Endothelial cell of umbilical vein (primary cell): ENCODE data around the gene ALDH7A1. TPM values are rescaled to one million over a fixed set of nuclear protein-coding genes. Genes with fewer than 3 reads are reported as not detected.

Experiments used
- BruUV-seq: library from RNA; stranded (reverse); fragments of 400-500 nt; replicated peaks from 2 replicates; lab custom pipeline; 2021; lab: Mats Ljungman, UMichigan
- CTCF ChIA-PET: fragments of 300-600, 350-600 bp; sonication (Branson Sonifier 250); formaldehyde crosslinking; loops from one replicate; lab custom pipeline; 2021; ENCODE audit warnings: antibody characterized with exemption, inconsistent platforms; lab: Charles Lee
- POLR2A ChIA-PET: fragments of 300-600, 350-600 bp; sonication (Branson Sonifier 250); formaldehyde crosslinking; loops from one replicate; lab custom pipeline; 2021; ENCODE audit warnings: antibody characterized with exemption, inconsistent platforms; lab: Charles Lee
- DNase-seq: peaks from one replicate; pipeline ENCODE4 v3.0.0-alpha.2; 2011; ENCODE audit warnings: low read depth, low spot score
- FAIRE-seq: peaks from 2 replicates; lab custom pipeline; 2011; peaks lifted over from hg19 to GRCh38; lab: Jason Lieb, UNC
- H2AFZ ChIP-seq: 2 replicates; pipeline ENCODE4 v1.6.0; 2012; ENCODE audit warnings: low read depth, low read length, control low read depth, inconsistent platforms
- H3K27ac ChIP-seq: 2 replicates; pipeline ENCODE4 v1.5.1; 2011; ENCODE audit warnings: low read depth, mild to moderate bottlenecking, control low read depth, low read length, moderate library complexity; ENCODE audit not compliant: insufficient read depth
- H3K27me3 ChIP-seq, 2 experiments: 2 replicates each; pipeline versions ENCODE4 v1.6.0 to v1.6.1; 2011; ENCODE audit warnings: low read length in 2 of 2, mixed read lengths in 1 of 2; ENCODE audit not compliant: control insufficient read depth in 2 of 2, insufficient read depth in 2 of 2
- H3K36me3 ChIP-seq, 2 experiments: 2 replicates in 1 of 2; 3 replicates in 1 of 2; pipeline ENCODE4 v1.5.1; 2011; ENCODE audit warnings: low read length in 2 of 2, mild to moderate bottlenecking in 1 of 2, moderate library complexity in 1 of 2; ENCODE audit not compliant: control insufficient read depth in 2 of 2, insufficient read depth in 2 of 2; ENCODE audit errors: extremely low read depth in 1 of 2
- H3K4me1 ChIP-seq: 3 replicates; pipeline ENCODE4 v1.5.1; 2011; ENCODE audit warnings: mild to moderate bottlenecking, low read length; ENCODE audit not compliant: control insufficient read depth, insufficient read depth; ENCODE audit errors: extremely low read depth
- H3K4me2 ChIP-seq: 2 replicates; pipeline ENCODE4 v1.6.1; 2011; ENCODE audit warnings: low read length, control low read depth, mixed read lengths; ENCODE audit not compliant: insufficient read depth
- H3K4me3 ChIP-seq, 3 experiments: fragments of 200-600 bp in 1 of 3; sonication (generic), shearing (Covaris generic) in 1 of 3; replicated peaks in 1 of 3; 2 replicates each; pipeline ENCODE4 v1.5.1; 2011 to 2016; ENCODE audit warnings: control low read depth in 3 of 3, low read length in 3 of 3, mild to moderate bottlenecking in 2 of 3, inconsistent platforms in 1 of 3, low read depth in 1 of 3, moderate library complexity in 1 of 3; ENCODE audit not compliant: insufficient read depth in 1 of 3
- H3K79me2 ChIP-seq: 2 replicates; pipeline ENCODE4 v1.6.0; 2012; ENCODE audit warnings: low read length, inconsistent platforms; ENCODE audit not compliant: control insufficient read depth, insufficient read depth
- H3K9ac ChIP-seq: replicated peaks from 2 replicates; pipeline ENCODE3; 2011; ENCODE audit warnings: low read length, control low read depth; ENCODE audit not compliant: insufficient read depth; ENCODE audit errors: extremely low read depth
- H3K9me1 ChIP-seq: replicated peaks from 3 replicates; pipeline ENCODE4 v1.6.0; 2011; ENCODE audit warnings: mild to moderate bottlenecking, low read length; ENCODE audit not compliant: control insufficient read depth, insufficient read depth; ENCODE audit errors: extremely low read depth
- H3K9me3 ChIP-seq: replicated peaks from 2 replicates; pipeline ENCODE4 v1.5.1; 2012; ENCODE audit warnings: low read length, inconsistent platforms; ENCODE audit not compliant: control insufficient read depth, insufficient read depth
- H4K20me1 ChIP-seq: replicated peaks from 2 replicates; pipeline ENCODE3; 2011; ENCODE audit warnings: mild to moderate bottlenecking, low read length; ENCODE audit not compliant: control insufficient read depth, insufficient read depth; ENCODE audit errors: extremely low read depth
- CTCF ChIP-seq, 2 donors: IDR thresholded peaks; 1 replicate in 1 of 2; 2 replicates in 1 of 2; pipeline ENCODE4 v1.5.1; 2011; ENCODE audit warnings: low read length in 2 of 2, mild to moderate bottlenecking in 2 of 2, moderate library complexity in 2 of 2, control low read depth in 1 of 2, inconsistent platforms in 1 of 2, low read depth in 1 of 2; ENCODE audit not compliant: insufficient read depth in 1 of 2; ENCODE audit errors: extremely low read depth in 1 of 2
- FOS ChIP-seq: IDR thresholded peaks from 2 replicates; pipeline ENCODE4 v1.6.1; 2011; ENCODE audit warnings: mild to moderate bottlenecking, low read length, moderate library complexity, borderline replicate concordance; ENCODE audit not compliant: insufficient read depth
- JUN ChIP-seq: IDR thresholded peaks from 2 replicates; pipeline ENCODE4 v1.6.1; 2011; ENCODE audit warnings: borderline replicate concordance, low read depth; ENCODE audit not compliant: insufficient read length, insufficient read depth
- MAX ChIP-seq: IDR thresholded peaks from 2 replicates; pipeline ENCODE4 v1.6.1; 2011; ENCODE audit not compliant: insufficient read depth, insufficient read length
- MYC ChIP-seq: IDR thresholded peaks from one replicate; pipeline ENCODE4 v1.6.1; 2011; ENCODE audit warnings: mild to moderate bottlenecking, low read depth, low read length
- POLR2A ChIP-seq: IDR thresholded peaks from 2 replicates; pipeline ENCODE4 v1.6.1; 2012; ENCODE audit warnings: low read depth, mild to moderate bottlenecking, control low read depth, low read length
- POLR2AphosphoS5 ChIP-seq: IDR thresholded peaks from 2 replicates; pipeline ENCODE4 v1.6.1; 2012; ENCODE audit warnings: low read depth, mild to moderate bottlenecking, control low read depth, low read length, moderate library complexity; ENCODE audit not compliant: insufficient read depth
- dilution Hi-C: fragments of 300-500 bp; cut with MboI; formaldehyde crosslinking; loops from one replicate; pipeline ENCODE4 v1.15.0; 2019; ENCODE audit warnings: low sequenced_read_pairs; ENCODE audit not compliant: extremely low pct_ligation_motif_present
- intact Hi-C: fragments of 100-400 bp; cut with micrococcal nuclease; formaldehyde crosslinking; loops from one replicate; pipeline ENCODE4 v1.10.0; 2022
- polyA plus RNA-seq, 4 experiments: library from polyadenylated mRNA; depleted of rRNA in 3 of 4; stranded (reverse) in 3 of 4; unstranded in 1 of 4; fragments of >200 nt; gene quantifications; 2 replicates each; pipeline versions ENCODE4 v1.2.1 to v1.2.3, GENCODE V29; 2011 to 2012; ENCODE audit warnings: missing spikeins in 1 of 4
- total RNA-seq: library from RNA; stranded (reverse); gene quantifications from 2 replicates; pipeline ENCODE4 v1.2.3, GENCODE V29; 2021

The ALDH7A1 gene
- total and polyA plus RNA-seq, 2 donors (not counting 3 experiments of a cell fraction or from before 2014, with no cell fraction given), result 43.6 to 103 TPM

- no peak overlapping the region for H2AFZ ChIP-seq
- DNase-seq, result no peak
- ChIA-PET POLR2A (interaction anchor here (0.5 kb wide), 1 partner anchor 289 kb away, joined by 3 read pairs; no protein-coding TSS in a partner anchor), CTCF (interaction anchor here (3.6 kb wide), 1 partner anchor 14 kb away, joined by 12 read pairs; no protein-coding TSS in a partner anchor)
- H3K9me3 ChIP-seq, result no peaks in the 10 kb centered on the region
- H3K79me2 ChIP-seq, result no peaks in the 10 kb centered on the region
- H3K9ac ChIP-seq, result no peak overlapping the region
- TF ChIP-seq CTCF (IDR thresholded peaks at IDR 0.05; ENCODE audit: extremely low read depth in 1 of 2, insufficient read depth in 1 of 2, low read depth in 1 of 2, low read length in 2 of 2) (no peak), MAX (no peak), POLR2A (no peak), FOS (no peak), JUN (no peak), POLR2AphosphoS5 (no peak), MYC (no peak)
- no peak overlapping the region for H3K4me2 ChIP-seq
- FAIRE-seq, result no peak
- no peaks in the 10 kb centered on the region for H3K27me3 ChIP-seq
- dilution Hi-C loops, result no loop called here
- no peaks in the 10 kb centered on the region for H4K20me1 ChIP-seq
- no TSS peak for BruUV-seq
- no peak overlapping the region for H3K4me3 ChIP-seq
- H3K4me1 ChIP-seq, result peaks cover 4% of the 10 kb centered on the region
- H3K27ac ChIP-seq, result no peak overlapping the region
- H3K36me3 ChIP-seq, result no peaks in the 10 kb centered on the region
- H3K9me1 ChIP-seq, result no peaks in the 10 kb centered on the region
- intact Hi-C loops, result no loop called here
These were observed 80.9 kb downstream of the ALDH7A1 start for GRCh38 chr5:126514131-126514557.
